Measurements from ENCODE around the gene DGKG. TPM values are rescaled to one million over a fixed set of nuclear protein-coding genes. Genes with fewer than 3 reads are reported as not detected.

The DGKG gene
- polyA plus RNA-seq, 1 donor (not counting 4 experiments of a cell fraction or from before 2014, with no cell fraction given): 0.22 TPM

- dilution Hi-C loops (cut with MboI; ENCODE audit: extremely low pct_ligation_motif_present, low sequenced_read_pairs): no loop called here
- H3K27ac ChIP-seq (ENCODE audit: control insufficient read depth, insufficient read depth, low read length): no peak overlapping the region
These were observed 138.6 kb downstream of the DGKG start for GRCh38 chr3:186223476-186223875.

GRCh38 chr3:186221760-186222378 lies 140.2 kb downstream of the DGKG start:
- no peak overlapping the region for H3K9ac ChIP-seq (ENCODE audit: control insufficient read depth, extremely low read depth, insufficient read depth, low read length)
- FAIRE-seq (no peak), DNase-seq (ENCODE audit: low read depth, low spot score) (no peak)
- no peak overlapping the region for H3K4me3 ChIP-seq (ENCODE audit: control insufficient read depth in 2 of 3, extremely low read depth in 1 of 3, insufficient read depth in 2 of 3, low read depth in 1 of 3, low read length in 3 of 3)
- peaks cover 14% of the 10 kb centered on the region for H3K27me3 ChIP-seq (ENCODE audit: control insufficient read depth, extremely low read depth, insufficient read depth, low read length)
- no peak overlapping the region for H2AFZ ChIP-seq (ENCODE audit: control insufficient read depth, low read length)
- no peak for TF ChIP-seq CTCF (optimal IDR thresholded peaks at IDR 0.05 in 1 of 3, IDR thresholded peaks at IDR 0.05 in 1 of 3, conservative IDR thresholded peaks at IDR 0.05 in 1 of 3; ENCODE audit: extremely low read depth in 1 of 3, insufficient read depth in 2 of 3, low read length in 3 of 3)
- no peak for TF ChIP-seq EZH2 (IDR thresholded peaks at IDR 0.05; ENCODE audit: low read length)
- no peaks in the 10 kb centered on the region for H3K9me3 ChIP-seq (ENCODE audit: control insufficient read depth, low read depth, low read length)
- H3K4me2 ChIP-seq (ENCODE audit: control insufficient read depth, extremely low read depth, insufficient read depth, low read depth, low read length): no peak overlapping the region
- dilution Hi-C loops (cut with MboI; ENCODE audit: extremely low pct_ligation_motif_present, low sequenced_read_pairs): no loop called here
- no peaks in the 10 kb centered on the region for H3K36me3 ChIP-seq (ENCODE audit: control insufficient read depth in 2 of 2, extremely low read depth in 1 of 2, insufficient read depth in 2 of 2, low read length in 2 of 2)
- no peaks in the 10 kb centered on the region for H4K20me1 ChIP-seq (ENCODE audit: control insufficient read depth, extremely low read depth, insufficient read depth, low read length)
- no peaks in the 10 kb centered on the region for H3K9me1 ChIP-seq (ENCODE audit: control insufficient read depth, extremely low read depth, insufficient read depth, low read length)
- no peak overlapping the region for H3K27ac ChIP-seq (ENCODE audit: control insufficient read depth, insufficient read depth, low read length)
- H3K79me2 ChIP-seq (ENCODE audit: control insufficient read depth, insufficient read depth, low read length): no peaks in the 10 kb centered on the region
- peaks cover 16% of the 10 kb centered on the region for H3K4me1 ChIP-seq (ENCODE audit: control insufficient read depth, extremely low read depth, insufficient read depth, low read length)

More at GRCh38 chr3:186223476-186223875, 138.6 kb downstream of the DGKG start:
- no peaks in the 10 kb centered on the region for H4K20me1 ChIP-seq (ENCODE audit: control insufficient read depth, extremely low read depth, insufficient read depth, low read length)
- H3K4me3 ChIP-seq (ENCODE audit: control insufficient read depth in 2 of 3, extremely low read depth in 1 of 3, insufficient read depth in 2 of 3, low read depth in 1 of 3, low read length in 3 of 3): no peak overlapping the region
- H3K36me3 ChIP-seq (ENCODE audit: control insufficient read depth in 2 of 2, extremely low read depth in 1 of 2, insufficient read depth in 2 of 2, low read length in 2 of 2): no peaks in the 10 kb centered on the region
- no peak overlapping the region for H3K9ac ChIP-seq (ENCODE audit: control insufficient read depth, extremely low read depth, insufficient read depth, low read length)
- FAIRE-seq (no peak), DNase-seq (ENCODE audit: low read depth, low spot score) (no peak)
- H2AFZ ChIP-seq (ENCODE audit: control insufficient read depth, low read length): no peak overlapping the region
- no peaks in the 10 kb centered on the region for H3K9me1 ChIP-seq (ENCODE audit: control insufficient read depth, extremely low read depth, insufficient read depth, low read length)
- H3K4me1 ChIP-seq (ENCODE audit: control insufficient read depth, extremely low read depth, insufficient read depth, low read length): peaks cover 10% of the 10 kb centered on the region
- H3K79me2 ChIP-seq (ENCODE audit: control insufficient read depth, insufficient read depth, low read length): no peaks in the 10 kb centered on the region
- H3K9me3 ChIP-seq (ENCODE audit: control insufficient read depth, low read depth, low read length): no peaks in the 10 kb centered on the region
- no peak overlapping the region for H3K4me2 ChIP-seq (ENCODE audit: control insufficient read depth, extremely low read depth, insufficient read depth, low read depth, low read length)
- TF ChIP-seq CTCF (optimal IDR thresholded peaks at IDR 0.05 in 1 of 3, IDR thresholded peaks at IDR 0.05 in 1 of 3, conservative IDR thresholded peaks at IDR 0.05 in 1 of 3; ENCODE audit: extremely low read depth in 1 of 3, insufficient read depth in 2 of 3, low read length in 3 of 3): no peak
- TF ChIP-seq EZH2 (IDR thresholded peaks at IDR 0.05; ENCODE audit: low read length): no peak
- peaks cover 14% of the 10 kb centered on the region for H3K27me3 ChIP-seq (ENCODE audit: control insufficient read depth, extremely low read depth, insufficient read depth, low read length)

Data from keratinocyte (primary cell).